GM12891 (cell line): ENCODE data around the gene SEMA4D.

Source experiments
- DNase-seq: peaks from one replicate; pipeline ENCODE4 v3.0.0; 2011; ENCODE audit warnings: low spot score; ENCODE audit not compliant: insufficient read length
- FAIRE-seq: peaks from 2 replicates; lab custom pipeline; 2011; peaks lifted over from hg19 to GRCh38; lab: Jason Lieb, UNC
- PAX5 ChIP-seq: IDR thresholded peaks from 2 replicates; pipeline ENCODE4 v1.6.1; 2011; ENCODE audit warnings: low read length, moderate library complexity, mild to moderate bottlenecking; ENCODE audit not compliant: insufficient read depth, severe bottlenecking
- POLR2A ChIP-seq: IDR thresholded peaks from 2 replicates; pipeline ENCODE4 v1.6.1; 2011; ENCODE audit warnings: low read depth, low read length, control low read depth
- POLR2AphosphoS5 ChIP-seq: IDR thresholded peaks from 2 replicates; pipeline ENCODE4 v1.6.1; 2011; ENCODE audit warnings: low read depth, low read length, control low read depth
- POU2F2 ChIP-seq: IDR thresholded peaks from 2 replicates; pipeline ENCODE4 v1.6.1; 2011; ENCODE audit warnings: low read depth, mild to moderate bottlenecking, control low read depth, low read length, moderate library complexity
- SPI1 ChIP-seq: IDR thresholded peaks from 2 replicates; pipeline ENCODE4 v1.6.1; 2011; ENCODE audit warnings: low read depth, low read length, control low read depth
- TAF1 ChIP-seq: IDR thresholded peaks from 2 replicates; pipeline ENCODE4 v1.6.1; 2011; ENCODE audit warnings: low read depth, low read length, control low read depth

Gene SEMA4D

GRCh38 chr9:89418882-89419640, 78.9 kb downstream of the SEMA4D start:
- peak; percentile 96 for FAIRE-seq

DNA sequence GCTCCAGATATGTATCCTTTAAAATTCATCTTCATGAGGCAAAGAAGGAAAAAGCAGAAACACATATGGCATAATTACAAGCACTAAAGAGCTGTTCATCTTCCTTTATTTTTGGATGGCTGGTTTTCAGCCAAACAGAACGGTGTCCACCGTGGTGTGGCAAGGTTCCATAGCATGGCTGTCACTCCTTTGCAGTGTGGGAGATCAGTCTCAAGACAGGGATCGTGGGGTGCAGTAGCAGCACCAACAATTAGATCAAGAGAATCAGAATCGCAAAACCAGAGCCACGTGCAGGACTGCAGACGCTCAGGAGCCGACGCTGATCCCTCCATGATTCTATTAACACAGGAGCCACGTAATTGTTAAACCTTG, 79.5 kb downstream of the SEMA4D start:
- FAIRE-seq: no peak
- no peak for DNase-seq
- TF ChIP-seq POLR2A: no peak
- no peak for TF ChIP-seq TAF1

More at GRCh38 chr9:89418882-89419640, 78.9 kb downstream of the SEMA4D start:
- no peak for TF ChIP-seq PAX5
- no peak for TF ChIP-seq POLR2AphosphoS5
- TF ChIP-seq POU2F2: no peak
- no peak for TF ChIP-seq SPI1
- TF ChIP-seq POLR2A: peak; percentile 48; the same call in 1 of the 2 replicates
- 0 out of 2 replicates have a peak, but pooled peaks have one; percentile 22 for TF ChIP-seq TAF1
- peak; percentile 72 for DNase-seq

DNA sequence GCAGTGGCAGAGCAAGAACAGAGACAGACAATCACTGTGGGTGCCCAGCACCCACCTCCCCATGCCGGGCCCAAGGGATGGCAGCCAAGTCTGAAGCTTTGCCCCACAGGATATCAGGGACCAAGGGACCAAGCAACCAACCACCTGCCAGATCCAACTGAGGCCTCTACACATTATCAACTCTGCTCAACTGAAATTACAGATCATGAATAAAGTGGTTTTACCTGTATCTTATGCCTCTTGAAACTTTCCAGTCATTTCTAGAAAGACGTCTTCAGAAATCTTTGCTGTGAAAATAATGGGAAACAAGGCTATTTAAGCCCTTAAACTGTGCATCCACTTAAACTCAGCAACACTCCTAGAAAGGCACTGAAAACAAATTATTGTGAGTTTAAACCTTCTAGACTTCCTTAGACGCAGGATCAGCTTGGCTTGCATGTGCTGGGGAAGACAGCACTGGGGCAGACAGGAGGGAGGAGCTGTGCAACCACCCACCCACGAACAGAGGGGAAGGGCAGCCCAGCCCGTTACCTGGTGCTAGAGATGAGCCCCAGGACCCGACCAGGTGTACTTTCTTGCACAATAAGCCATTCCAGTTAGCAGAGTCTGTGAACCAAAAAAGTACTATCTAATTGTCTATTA, 80.0 kb downstream of the SEMA4D start:
- DNase-seq (no peak), FAIRE-seq (no peak)
- TF ChIP-seq PAX5 (no peak), SPI1 (0 out of 2 replicates have a peak, but pooled peaks have one; percentile 18)

DNA sequence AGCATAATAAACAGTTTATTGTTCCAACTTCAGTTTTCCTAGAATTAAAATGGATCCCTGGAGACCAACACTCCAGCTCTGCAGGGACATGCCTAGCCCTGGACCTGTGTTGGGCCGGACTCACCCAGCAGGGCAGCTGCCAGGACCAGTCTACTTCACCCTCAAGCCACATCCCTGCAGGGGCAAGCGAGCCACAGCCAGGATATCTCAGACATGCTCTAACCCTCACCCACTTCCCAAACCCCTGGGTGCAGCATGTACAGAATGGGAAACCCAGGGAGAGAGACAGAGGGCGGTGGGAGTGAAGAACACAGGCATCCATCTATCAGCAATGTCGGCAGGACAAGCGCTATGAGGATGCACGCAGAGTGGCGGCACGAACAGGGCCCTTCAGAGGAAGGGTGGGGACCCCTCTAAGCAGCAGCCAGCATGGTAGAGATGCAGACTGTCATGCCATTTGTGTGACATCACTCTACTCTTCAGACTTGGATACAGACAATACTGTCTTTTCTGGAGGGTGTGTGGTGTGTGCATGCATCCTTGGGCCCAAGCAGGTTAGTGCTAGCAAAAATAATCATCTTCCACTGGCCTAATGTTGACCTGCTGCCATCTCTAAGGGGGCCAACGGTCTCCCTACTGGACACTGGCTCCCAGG, 83.1 kb downstream of the SEMA4D start:
- DNase-seq (no peak), FAIRE-seq (no peak)
- no peak for TF ChIP-seq SPI1
- no peak for TF ChIP-seq POLR2A

DNA sequence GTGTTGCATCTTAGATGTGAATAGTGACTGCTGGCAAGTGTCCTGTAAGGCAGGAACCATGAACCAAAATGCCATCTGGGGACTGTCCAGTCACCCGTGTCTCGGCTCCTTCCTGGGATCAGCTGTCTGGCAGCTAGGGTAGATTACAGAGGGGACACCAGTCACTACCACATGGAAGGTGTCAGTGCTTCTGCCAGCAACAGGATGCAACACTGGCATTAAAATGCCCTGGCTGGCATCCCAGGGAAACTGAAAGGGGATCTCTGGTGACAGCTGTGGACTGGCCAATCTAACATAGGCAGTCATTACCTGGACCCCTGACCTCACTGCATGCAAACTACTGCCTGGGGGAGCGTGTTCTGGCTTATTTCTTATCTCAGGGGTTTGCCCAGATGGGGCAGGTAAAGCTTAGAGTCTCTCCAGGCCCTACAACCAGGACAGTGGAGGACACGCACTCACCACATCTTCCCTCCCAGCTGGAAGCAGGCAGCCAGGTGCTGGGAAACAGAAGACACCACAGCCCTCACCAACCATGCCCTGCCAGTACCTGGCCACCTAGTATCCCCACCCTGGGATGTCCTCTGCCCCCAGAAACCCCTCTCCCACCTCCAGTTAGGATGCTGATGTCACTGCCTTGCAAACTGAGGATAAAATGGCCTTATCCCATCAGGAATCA, 83.8 kb downstream of the SEMA4D start:
- peak; percentile 5 for FAIRE-seq
- TF ChIP-seq POLR2AphosphoS5: no peak
- no peak for TF ChIP-seq POLR2A
- no peak for TF ChIP-seq PAX5
- no peak for TF ChIP-seq TAF1
- TF ChIP-seq SPI1: no peak
- no peak for TF ChIP-seq POU2F2
- no peak for DNase-seq

- FAIRE-seq: no peak
- no peak for DNase-seq
- TF ChIP-seq PAX5 (no peak), SPI1 (no peak), TAF1 (no peak), POU2F2 (no peak), POLR2AphosphoS5 (no peak)
Observed at GRCh38 chr9:89412951-89413350, 85.0 kb downstream of the SEMA4D start.

- TF ChIP-seq PAX5 (no peak), SPI1 (no peak), POLR2AphosphoS5 (no peak), TAF1 (no peak), POU2F2 (no peak), POLR2A (no peak)
- DNase-seq (no peak), FAIRE-seq (no peak)
Observed at GRCh38 chr9:89412541-89412940, 85.4 kb downstream of the SEMA4D start.

DNA sequence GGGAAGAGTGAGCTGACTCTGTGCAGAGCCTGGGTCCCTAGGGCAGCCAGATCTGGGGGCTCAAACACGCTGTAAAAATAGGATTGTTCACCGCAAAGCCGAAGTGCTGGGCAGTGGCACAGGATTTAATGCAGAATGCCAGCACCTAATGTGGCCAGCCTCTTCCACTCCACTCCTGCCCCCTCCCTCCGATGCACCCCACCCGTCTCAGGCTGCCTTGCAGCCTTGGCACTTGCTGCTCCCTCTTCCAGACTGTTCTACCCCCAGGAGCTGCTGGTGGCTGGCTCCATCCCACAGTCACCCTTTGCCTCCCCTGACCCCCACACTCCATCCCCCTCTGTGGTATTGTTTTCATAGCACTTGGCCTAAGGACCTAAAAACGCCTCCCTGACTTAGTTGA, 86.2 kb downstream of the SEMA4D start:
- FAIRE-seq: no peak
- DNase-seq: no peak
- TF ChIP-seq POLR2A (no peak), TAF1 (no peak), POLR2AphosphoS5 (no peak), PAX5 (no peak), SPI1 (no peak), POU2F2 (no peak)

DNA sequence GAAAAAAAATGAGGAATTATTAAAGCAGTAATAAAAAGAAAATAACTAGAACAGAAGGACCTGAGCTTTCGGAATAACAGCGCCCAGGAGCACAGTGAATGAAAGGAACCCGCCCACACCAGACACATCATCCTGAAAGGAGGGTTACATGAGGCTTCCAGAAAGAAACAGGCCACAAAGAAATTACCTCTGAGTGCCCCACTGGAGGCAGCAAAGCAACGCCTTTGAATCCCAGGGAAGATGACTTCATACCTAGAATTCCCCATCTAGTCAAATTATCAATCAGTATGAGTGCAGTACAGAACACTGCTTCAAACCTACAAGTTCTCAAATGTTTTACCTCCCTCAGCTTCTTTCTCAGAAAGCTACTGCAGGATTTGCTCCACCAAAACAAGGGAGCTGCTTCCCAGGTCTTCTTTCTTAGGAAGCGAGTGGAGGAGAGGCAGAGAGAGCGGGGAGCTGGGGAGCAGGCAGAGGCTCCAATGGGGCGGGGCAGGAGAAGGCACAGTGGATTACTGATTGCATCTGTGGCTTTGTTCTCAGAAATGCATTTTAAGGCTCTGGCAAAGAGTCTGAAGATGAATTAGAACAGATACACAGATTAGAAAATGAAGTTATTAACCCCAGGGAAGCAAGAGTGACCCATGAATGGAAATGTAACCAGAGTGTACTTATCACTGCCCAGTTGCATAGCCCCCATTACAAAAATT, 87.1 kb downstream of the SEMA4D start:
- DNase-seq (no peak), FAIRE-seq (no peak)
- TF ChIP-seq POLR2A: no peak
- TF ChIP-seq SPI1: no peak
- no peak for TF ChIP-seq POLR2AphosphoS5
- no peak for TF ChIP-seq TAF1
- TF ChIP-seq PAX5: no peak
- no peak for TF ChIP-seq POU2F2
